ENCODE results near the gene COL1A1. TPM values are rescaled to one million over a fixed set of nuclear protein-coding genes. Genes with fewer than 3 reads are reported as not detected.

Gene COL1A1
- total RNA-seq, 1 experiment from 2014 or later = 104 TPM

DNA sequence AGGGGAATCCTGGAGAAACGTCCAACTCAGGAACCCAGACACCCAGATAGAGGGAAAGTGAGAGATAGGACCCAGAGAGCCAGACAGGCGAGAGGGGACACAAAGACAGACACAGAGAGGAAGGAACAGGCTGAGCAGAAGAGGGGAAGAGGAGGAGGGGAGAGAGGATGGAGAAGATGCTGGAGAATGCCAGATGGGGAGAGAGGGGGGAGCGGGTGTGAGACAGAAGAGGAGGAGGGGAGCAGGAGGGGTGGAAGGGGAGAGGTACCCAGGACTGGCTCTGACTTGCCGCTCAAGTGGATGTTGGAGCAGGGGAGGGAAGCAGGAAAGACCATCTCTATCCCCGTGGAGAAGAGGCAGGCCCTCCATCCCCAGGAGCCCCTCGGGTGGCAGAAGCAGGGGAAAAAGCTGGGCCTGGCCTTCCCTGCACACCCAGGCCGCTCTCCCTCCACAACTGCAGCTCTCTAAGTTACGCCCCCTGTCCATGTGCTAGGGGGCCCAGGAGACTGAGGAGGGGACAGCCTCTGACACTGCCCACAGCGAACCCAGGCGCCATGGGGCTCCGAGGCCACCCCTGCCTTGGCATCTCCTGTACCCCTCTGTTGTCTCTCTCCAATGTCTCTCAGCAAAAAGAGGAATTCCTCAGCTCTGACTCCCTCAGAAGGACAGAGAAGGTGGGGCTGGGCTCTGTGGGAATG, 55.8 kb downstream of the COL1A1 start:
- no peak overlapping the region for H2AFZ ChIP-seq (ENCODE audit: low read length)
- H2BK20ac ChIP-seq (ENCODE audit: low read depth, low read length, poor library complexity, severe bottlenecking) = no peak overlapping the region
- H3K18ac ChIP-seq (ENCODE audit: insufficient read length, low read depth, low read length) = no peak overlapping the region
- H3K4ac ChIP-seq (ENCODE audit: low read depth, low read length) = no peak overlapping the region
- no peaks in the 10 kb centered on the region for H3K79me1 ChIP-seq (ENCODE audit: insufficient read depth, low read depth, low read length, poor library complexity, severe bottlenecking)
- no peak overlapping the region for H3K4me3 Mint-ChIP-seq
- H3K4me1 Mint-ChIP-seq = peaks cover 23 to 44% of the 10 kb centered on the region in 2 experiments
- TF ChIP-seq, protein P1, sequence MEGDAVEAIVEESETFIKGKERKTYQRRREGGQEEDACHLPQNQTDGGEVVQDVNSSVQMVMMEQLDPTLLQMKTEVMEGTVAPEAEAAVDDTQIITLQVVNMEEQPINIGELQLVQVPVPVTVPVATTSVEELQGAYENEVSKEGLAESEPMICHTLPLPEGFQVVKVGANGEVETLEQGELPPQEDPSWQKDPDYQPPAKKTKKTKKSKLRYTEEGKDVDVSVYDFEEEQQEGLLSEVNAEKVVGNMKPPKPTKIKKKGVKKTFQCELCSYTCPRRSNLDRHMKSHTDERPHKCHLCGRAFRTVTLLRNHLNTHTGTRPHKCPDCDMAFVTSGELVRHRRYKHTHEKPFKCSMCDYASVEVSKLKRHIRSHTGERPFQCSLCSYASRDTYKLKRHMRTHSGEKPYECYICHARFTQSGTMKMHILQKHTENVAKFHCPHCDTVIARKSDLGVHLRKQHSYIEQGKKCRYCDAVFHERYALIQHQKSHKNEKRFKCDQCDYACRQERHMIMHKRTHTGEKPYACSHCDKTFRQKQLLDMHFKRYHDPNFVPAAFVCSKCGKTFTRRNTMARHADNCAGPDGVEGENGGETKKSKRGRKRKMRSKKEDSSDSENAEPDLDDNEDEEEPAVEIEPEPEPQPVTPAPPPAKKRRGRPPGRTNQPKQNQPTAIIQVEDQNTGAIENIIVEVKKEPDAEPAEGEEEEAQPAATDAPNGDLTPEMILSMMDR (conservative IDR thresholded peaks at IDR 0.05) = no peak
- no peak overlapping the region for H3K9ac ChIP-seq (ENCODE audit: extremely low read depth, insufficient read length, low read length)
- H2BK120ac ChIP-seq (ENCODE audit: low read depth, low read length, poor library complexity, severe bottlenecking) = no peak overlapping the region
- no peak overlapping the region for H3K56ac ChIP-seq (ENCODE audit: insufficient read length, low read depth, low read length)
- no peak overlapping the region for H4K8ac ChIP-seq (replicated peaks; ENCODE audit: insufficient read length, low read depth, low read length)
- no CpG with 5 or more reads among the region's 11 CpGs for WGBS (ENCODE audit: extremely low coverage, insufficient read length, low lambda C conversion rate)
- no peaks in the 10 kb centered on the region; the same call in 1 of the 2 replicates for H3K4me1 ChIP-seq (ENCODE audit: insufficient read depth, low read length)
- H3K4me2 ChIP-seq (ENCODE audit: insufficient read depth, insufficient read length, low read length) = no peak overlapping the region
- no peak overlapping the region for H3K27ac Mint-ChIP-seq
- no peak overlapping the region for H2BK5ac ChIP-seq (ENCODE audit: insufficient read length, low read length)
- H4K20me1 ChIP-seq (ENCODE audit: control insufficient read depth, insufficient read depth, insufficient read length) = no peaks in the 10 kb centered on the region
- no peaks in the 10 kb centered on the region; the same call in 1 of the 2 replicates for H3K27me3 ChIP-seq (ENCODE audit: insufficient read depth, low read length)
- no peaks in the 10 kb centered on the region for H3K9me3 Mint-ChIP-seq
- H4K91ac ChIP-seq (ENCODE audit: insufficient read length, low read depth, low read length) = no peak overlapping the region
- H3K14ac ChIP-seq (ENCODE audit: insufficient read depth, low read length) = no peak overlapping the region
- peaks cover 16 to 46% (median 37%) of the 10 kb centered on the region in 3 experiments; a peak in 6 of 7 replicates for H3K36me3 Mint-ChIP-seq (ENCODE audit: insufficient read depth in 1 of 3, low read depth in 3 of 3)
- H3K23me2 ChIP-seq (ENCODE audit: insufficient read length, low read depth, low read length, poor library complexity, severe bottlenecking) = peaks cover 15% of the 10 kb centered on the region
- no peaks in the 10 kb centered on the region for H3K9me3 ChIP-seq (ENCODE audit: control insufficient read depth, low read depth, low read length)
- H3K27ac ChIP-seq (ENCODE audit: insufficient read length, low read depth, low read length) = no peak overlapping the region
- no peak for DNase-seq
- H3K27me3 Mint-ChIP-seq (ENCODE audit: low read depth) = peaks cover 13% of the 10 kb centered on the region
- H3T11ph ChIP-seq (ENCODE audit: low read length) = no peak overlapping the region
- H2AK5ac ChIP-seq (ENCODE audit: insufficient read length, low read length) = no peak overlapping the region
- no peak overlapping the region for H3K23ac ChIP-seq (ENCODE audit: insufficient read length, low read depth, low read length)
- no peak overlapping the region for H4K5ac ChIP-seq (ENCODE audit: insufficient read length, low read depth, low read length)
- H3K79me2 ChIP-seq (ENCODE audit: insufficient read depth, low read length) = no peaks in the 10 kb centered on the region
- no peak overlapping the region for H2BK12ac ChIP-seq (ENCODE audit: insufficient read length, low read depth, low read length)
- H2BK15ac ChIP-seq (ENCODE audit: low read depth, low read length) = no peak overlapping the region

All from H9 (cell line).